ENCODE results near the gene ZMIZ1. TPM values are rescaled to one million over a fixed set of nuclear protein-coding genes. Genes with fewer than 3 reads are reported as not detected.

Gene ZMIZ1
- total RNA-seq, 1 donor from 2014 or later = 84.7 TPM

DNA sequence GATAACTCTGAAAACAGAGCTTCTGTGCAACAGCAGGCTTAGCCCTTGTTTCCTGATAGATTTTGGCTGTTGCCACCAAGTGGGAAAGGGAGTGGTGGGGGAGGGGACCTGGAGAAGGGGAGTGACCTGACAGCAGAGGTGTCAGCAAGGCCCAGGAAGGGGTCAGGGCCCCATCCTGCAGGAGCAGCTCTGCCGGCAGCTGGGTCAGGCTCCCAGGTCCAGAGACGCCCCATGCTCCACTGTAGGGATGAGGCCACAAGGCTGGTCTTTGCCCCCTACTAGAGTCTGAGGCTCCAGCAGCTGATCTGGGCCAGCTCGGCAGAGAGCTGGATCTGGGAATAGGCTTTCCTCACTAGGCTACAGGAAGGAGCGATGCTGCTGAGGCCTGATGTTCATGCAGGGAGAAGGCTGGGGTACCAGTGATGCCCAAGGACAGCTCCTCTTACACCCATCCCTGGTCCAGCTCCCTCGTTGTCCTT, 44.0 kb upstream of the ZMIZ1 start:
- DNase-seq = peak; percentile 54
- no peak overlapping the region for H3K27ac ChIP-seq
- H3K9me3 ChIP-seq = no peaks in the 10 kb centered on the region
- no peaks in the 10 kb centered on the region for H3K4me1 ChIP-seq
- TF ChIP-seq CTCF (IDR thresholded peaks at IDR 0.05) = no peak
- H3K36me3 ChIP-seq = no peaks in the 10 kb centered on the region
- H3K4me3 ChIP-seq = no peak overlapping the region
- no peak for ATAC-seq
- H3K27me3 ChIP-seq = no peaks in the 10 kb centered on the region
- intact Hi-C loops (cut with DNase I) = loop anchor here (5.0 kb wide), 1 partner anchor 722 kb away; no protein-coding TSS in a partner anchor

- DNase-seq (peak; percentile 58), ATAC-seq (peak; percentile 54)
- Histone ChIP-seq H3K9me3 (no peaks in the 10 kb centered on the region), H3K27ac (no peak overlapping the region), H3K36me3 (no peaks in the 10 kb centered on the region), H3K27me3 (no peaks in the 10 kb centered on the region), H3K4me3 (no peak overlapping the region), H3K4me1 (no peaks in the 10 kb centered on the region)
- intact Hi-C loops (cut with DNase I) = no loop called here
- no peak for TF ChIP-seq CTCF (IDR thresholded peaks at IDR 0.05)
Measured at GRCh38 chr10:79025199-79025832, 43.5 kb upstream of the ZMIZ1 start.

DNA sequence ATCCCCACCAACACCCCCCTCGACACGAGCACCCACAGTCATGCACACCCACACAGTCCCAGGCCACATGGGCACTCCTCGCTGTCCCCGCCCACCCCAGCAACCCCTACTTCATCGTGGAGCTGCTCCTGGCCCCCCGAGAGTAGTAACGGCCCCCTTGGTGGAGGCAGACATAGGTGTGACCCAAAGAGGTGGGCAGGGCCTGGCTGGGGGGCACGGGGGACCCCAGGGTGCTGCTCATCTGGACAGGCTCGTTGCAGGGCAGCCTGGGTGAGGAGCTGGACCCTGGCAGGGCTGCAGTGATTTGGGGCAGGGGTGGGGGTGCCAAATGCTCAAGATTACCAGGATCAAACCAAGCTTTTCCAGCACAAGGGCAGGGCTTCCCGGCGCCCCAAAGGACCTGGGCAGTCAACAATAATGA, 42.4 kb upstream of the ZMIZ1 start:
- ATAC-seq (no peak), DNase-seq (peak; percentile 46)
- no peak overlapping the region for H3K4me3 ChIP-seq
- H3K36me3 ChIP-seq = no peaks in the 10 kb centered on the region
- intact Hi-C loops (cut with DNase I) = no loop called here
- no peaks in the 10 kb centered on the region for H3K4me1 ChIP-seq
- H3K27ac ChIP-seq = no peak overlapping the region
- H3K27me3 ChIP-seq = no peaks in the 10 kb centered on the region
- H3K9me3 ChIP-seq = no peaks in the 10 kb centered on the region
- no peak for TF ChIP-seq CTCF (IDR thresholded peaks at IDR 0.05)

DNA sequence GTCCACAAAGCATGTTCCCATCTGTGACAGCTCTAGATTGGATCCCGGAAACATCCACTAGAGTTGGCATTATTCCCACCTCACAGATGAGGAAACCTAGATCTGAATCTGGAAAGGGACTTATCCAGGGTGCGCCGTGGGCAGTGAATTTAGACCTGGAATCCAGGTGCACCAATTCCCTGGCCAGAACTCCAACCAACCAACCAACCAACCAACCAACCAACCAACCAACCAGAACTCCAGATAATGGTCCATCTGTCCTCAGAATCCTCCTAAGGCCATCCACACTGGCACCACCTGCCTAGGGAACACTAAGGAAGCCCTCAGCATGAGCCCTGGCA, 42.0 kb upstream of the ZMIZ1 start:
- H3K9me3 ChIP-seq = no peaks in the 10 kb centered on the region
- no peak for TF ChIP-seq CTCF (IDR thresholded peaks at IDR 0.05)
- H3K4me1 ChIP-seq = no peaks in the 10 kb centered on the region
- H3K4me3 ChIP-seq = no peak overlapping the region
- no peaks in the 10 kb centered on the region for H3K36me3 ChIP-seq
- H3K27ac ChIP-seq = no peak overlapping the region
- no peak for DNase-seq
- ATAC-seq = no peak
- H3K27me3 ChIP-seq = no peaks in the 10 kb centered on the region
- intact Hi-C loops (cut with DNase I) = no loop called here

GRCh38 chr10:79027147-79028055, 41.4 kb upstream of the ZMIZ1 start:
- H3K36me3 ChIP-seq = no peaks in the 10 kb centered on the region
- H3K27me3 ChIP-seq = no peaks in the 10 kb centered on the region
- DNase-seq (peak; percentile 55), ATAC-seq (peak; percentile 8)
- H3K4me1 ChIP-seq = no peaks in the 10 kb centered on the region
- H3K27ac ChIP-seq = no peak overlapping the region
- intact Hi-C loops (cut with DNase I) = no loop called here
- H3K4me3 ChIP-seq = no peak overlapping the region
- H3K9me3 ChIP-seq = no peaks in the 10 kb centered on the region
- TF ChIP-seq CTCF (IDR thresholded peaks at IDR 0.05) = no peak
